Activated CD4-positive, alpha-beta T cell treated with anti-CD3 and anti-CD28 coated beads, Interleukin-2, amount 50 U/mL, for 48 hours (primary cell): ENCODE data around the gene ZP1.
A peak's percentile ranks its signal among the peaks of the same experiment; 100 is the strongest.

ENCODE experiments used
- DNase-seq, 2 experiments: peaks; one replicate each; pipeline ENCODE4 v3.0.0-alpha.2; 2020

ZP1 gene

GRCh38 chr11:60910711-60911380 is 43.5 kb downstream of the ZP1 start:
- no peak for DNase-seq

GRCh38 chr11:60912223-60912850 is 45.0 kb downstream of the ZP1 start:
- DNase-seq = no peak

GRCh38 chr11:60912851-60913528 is 45.6 kb downstream of the ZP1 start:
- no peak for DNase-seq

GRCh38 chr11:60913793-60914632 is 46.7 kb downstream of the ZP1 start, which contains the start of gene TMEM109:
Gene TMEM109, plus strand, starts transcription at chr11:60914158. Its CDS starts 5,536 bp downstream, at chr11:60919694.
- peak; percentile 89 to 91 for DNase-seq

GRCh38 chr11:60914633-60915247 is 47.4 kb downstream of the ZP1 start:
- DNase-seq = peak; percentile 43 to 44

- peak; percentile 73 to 77 for DNase-seq
Observed at GRCh38 chr11:60915248-60915914, 48.0 kb downstream of the ZP1 start.

- DNase-seq = no peak
Observed at GRCh38 chr11:60916669-60917206, 49.4 kb downstream of the ZP1 start.

- DNase-seq = no peak
Observed at GRCh38 chr11:60917267-60917666, 49.9 kb downstream of the ZP1 start.

- no peak for DNase-seq
Observed at GRCh38 chr11:60918251-60918938, 51.1 kb downstream of the ZP1 start.

- no peak for DNase-seq
Observed at GRCh38 chr11:60918939-60919265, 51.6 kb downstream of the ZP1 start.

GRCh38 chr11:60919320-60919719 is 52.0 kb downstream of the ZP1 start:
- DNase-seq = no peak

GRCh38 chr11:60919956-60920355 is 52.6 kb downstream of the ZP1 start:
- no peak for DNase-seq

- no peak for DNase-seq
Observed at GRCh38 chr11:60921259-60921658, 53.9 kb downstream of the ZP1 start.

- DNase-seq = no peak
Observed at GRCh38 chr11:60921777-60922335, 54.5 kb downstream of the ZP1 start.

- no peak for DNase-seq
Observed at GRCh38 chr11:60922906-60923305, 55.6 kb downstream of the ZP1 start.

- DNase-seq = no peak
Observed at GRCh38 chr11:60923326-60923725, 56.0 kb downstream of the ZP1 start.

GRCh38 chr11:60923800-60924109 is 56.4 kb downstream of the ZP1 start:
- DNase-seq = no peak

- DNase-seq = peak in 1 of 2 experiments; percentile 29
Observed at GRCh38 chr11:60924110-60924905, 57.0 kb downstream of the ZP1 start, which contains the start of gene TMEM132A. Gene TMEM132A, plus strand, starts transcription at chr11:60924460. Its CDS starts 174 bp downstream, at chr11:60924634.
